GM19240 (cell line): ENCODE data around the gene TANK.
A peak's percentile ranks its signal among the peaks of the same experiment; 100 is the strongest.

Source experiments
- DNase-seq: peaks from one replicate; pipeline ENCODE4 v3.0.0; 2011; ENCODE audit warnings: low spot score; ENCODE audit not compliant: insufficient read length

Gene TANK

GRCh38 chr2:161228511-161229240, 68.4 kb downstream of the TANK start:
- no peak for DNase-seq

- DNase-seq = no peak
These were observed 70.7 kb downstream of the TANK start for GRCh38 chr2:161230959-161231358.

- DNase-seq = no peak
These were observed 72.3 kb downstream of the TANK start for GRCh38 chr2:161232571-161232970.

- DNase-seq = no peak
These were observed 73.7 kb downstream of the TANK start for GRCh38 chr2:161233858-161234431.

GRCh38 chr2:161234627-161235026, 74.4 kb downstream of the TANK start:
- DNase-seq = no peak

- DNase-seq = no peak
These were observed 77.4 kb downstream of the TANK start for GRCh38 chr2:161237392-161238264.

GRCh38 chr2:161238265-161238559, 78.0 kb downstream of the TANK start:
- no peak for DNase-seq

- no peak for DNase-seq
These were observed 78.5 kb downstream of the TANK start for GRCh38 chr2:161238560-161239325.

GRCh38 chr2:161239326-161240109, 79.3 kb downstream of the TANK start:
- DNase-seq = no peak

GRCh38 chr2:161241894-161242293, 81.7 kb downstream of the TANK start:
- no peak for DNase-seq

- no peak for DNase-seq
These were observed 83.1 kb downstream of the TANK start for GRCh38 chr2:161243312-161243711.

GRCh38 chr2:161243905-161244304, 83.7 kb downstream of the TANK start:
- DNase-seq = no peak

GRCh38 chr2:161244387-161245260, 84.4 kb downstream of the TANK start:
- peak; percentile 35 for DNase-seq

GRCh38 chr2:161245261-161245553, 85.0 kb downstream of the TANK start:
- no peak for DNase-seq

GRCh38 chr2:161245671-161246070, 85.4 kb downstream of the TANK start:
- DNase-seq = no peak

GRCh38 chr2:161246281-161246680, 86.1 kb downstream of the TANK start:
- no peak for DNase-seq

GRCh38 chr2:161250864-161251436, 90.7 kb downstream of the TANK start:
- DNase-seq = no peak

- DNase-seq = no peak
These were observed 97.1 kb downstream of the TANK start for GRCh38 chr2:161257123-161257952.

GRCh38 chr2:161265874-161266273, 105.6 kb downstream of the TANK start:
- no peak for DNase-seq
